A549 (cell line): ENCODE results near the gene IGF2BP1. TPM values are rescaled to one million over a fixed set of nuclear protein-coding genes. Genes with fewer than 3 reads are reported as not detected.

Experiments
- ATAC-seq, 2 experiments: fragments of 200-7000 bp in 1 of 2; fragments of >200 bp in 1 of 2; cut with Nextera tagmentation in 1 of 2; cut with Tn5 transposase in 1 of 2; 3 replicates each; pipeline versions ENCODE4 v1.8.0 to v1.9.1; 2018 to 2020; ENCODE audit warnings: mild to moderate bottlenecking in 1 of 2, moderate library complexity in 1 of 2
- CTCF ChIA-PET: fragments of 300-600 bp; sonication (Branson Sonifier 250); formaldehyde crosslinking; extraction: SDS; loops from one replicate; lab custom pipeline; 2021; ENCODE audit warnings: antibody characterized with exemption, inconsistent platforms; lab: Yijun Ruan, JAX
- POLR2A ChIA-PET: fragments of 350-600 bp; formaldehyde crosslinking; extraction: SDS; loops from one replicate; lab custom pipeline; 2021; ENCODE audit warnings: antibody characterized with exemption, inconsistent platforms; lab: Yijun Ruan, JAX
- DNase-seq, 2 experiments: peaks; one replicate each; pipeline versions ENCODE4 v3.0.0 to v3.0.0-alpha.2; 2011 to 2016; ENCODE audit warnings: low read depth in 1 of 2, low spot score in 1 of 2
- FAIRE-seq: peaks from 2 replicates; lab custom pipeline; 2011; peaks lifted over from hg19 to GRCh38; lab: Jason Lieb, UNC
- H3K27ac ChIP-seq, 2 experiments: fragments of >200 bp; sonication (Bioruptor Twin); formaldehyde crosslinking; 3 replicates each; pipeline ENCODE4 v1.5.1; 2016 to 2017
- H3K4me1 ChIP-seq: fragments of >200 bp; sonication (Bioruptor Twin); formaldehyde crosslinking; 3 replicates; pipeline ENCODE4 v1.6.1; 2016
- H3K4me2 ChIP-seq: fragments of >200 bp; sonication (Bioruptor Twin); formaldehyde crosslinking; 3 replicates; pipeline ENCODE4 v1.6.1; 2016
- H3K4me3 ChIP-seq: fragments of >200 bp; sonication (Bioruptor Twin); formaldehyde crosslinking; 3 replicates; pipeline ENCODE4 v1.5.1; 2016
- H3K9me3 ChIP-seq: fragments of >200 bp; sonication (Bioruptor Twin); formaldehyde crosslinking; 3 replicates; pipeline ENCODE4 v1.6.1; 2016
- BCL3 ChIP-seq: fragments of >200 bp; sonication (Bioruptor Twin); formaldehyde crosslinking; IDR thresholded peaks from 3 replicates; pipeline ENCODE4 v1.6.1; 2016
- CHD2 ChIP-seq: fragments of 150-350 bp; IDR thresholded peaks from 2 replicates; pipeline ENCODE4 v1.6.1; 2014; ENCODE audit warnings: low read length; ENCODE audit not compliant: partially characterized antibody
- CHD4 ChIP-seq: fragments of 200-600 bp; sonication (generic); IDR thresholded peaks from 2 replicates; pipeline ENCODE4 v1.6.1; 2016; ENCODE audit warnings: antibody characterized with exemption, mild to moderate bottlenecking, borderline replicate concordance
- CTCF ChIP-seq: fragments of >200 bp; sonication (Bioruptor Twin); formaldehyde crosslinking; IDR thresholded peaks from 3 replicates; pipeline ENCODE4 v1.5.1; 2016
- E2F6 ChIP-seq: IDR thresholded peaks from 2 replicates; pipeline ENCODE4 v1.6.1; 2012; ENCODE audit warnings: low read depth, borderline replicate concordance
- ELK1 ChIP-seq: fragments of 150-350 bp; IDR thresholded peaks from 2 replicates; pipeline ENCODE4 v1.6.1; 2014; ENCODE audit warnings: low read depth, mild to moderate bottlenecking, low read length
- FOSB ChIP-seq: fragments of 250-450 bp; sonication (Bioruptor Pico); IDR thresholded peaks from 2 replicates; pipeline ENCODE4 v1.5.0; 2020; ENCODE audit warnings: mild to moderate bottlenecking, moderate library complexity
- HOXB5 ChIP-seq: fragments of 250-450 bp; sonication (Bioruptor Pico); IDR thresholded peaks from 2 replicates; pipeline ENCODE4 v1.5.0; 2020; ENCODE audit warnings: mild to moderate bottlenecking, moderate library complexity
- JUN ChIP-seq, 2 experiments: fragments of >200 bp; sonication (Bioruptor Twin); formaldehyde crosslinking; IDR thresholded peaks; 2 replicates in 1 of 2; 3 replicates in 1 of 2; pipeline ENCODE4 v1.6.1; 2016 to 2017
- KDM5A ChIP-seq: fragments of 200-600 bp; sonication (generic); IDR thresholded peaks from 2 replicates; pipeline ENCODE4 v1.6.1; 2016; ENCODE audit warnings: antibody characterized with exemption, mild to moderate bottlenecking
- MAX ChIP-seq: IDR thresholded peaks from 2 replicates; pipeline ENCODE4 v1.6.1; 2012
- MAZ ChIP-seq: fragments of 150-350 bp; IDR thresholded peaks from 2 replicates; pipeline ENCODE4 v1.6.1; 2014; ENCODE audit warnings: antibody characterized with exemption, low read depth, low read length, borderline replicate concordance
- MYC ChIP-seq: IDR thresholded peaks from 2 replicates; pipeline ENCODE4 v1.6.1; 2012; ENCODE audit warnings: mild to moderate bottlenecking, inconsistent platforms, low read length, improper control_type of control experiment, borderline replicate concordance
- POLR2A ChIP-seq: IDR thresholded peaks from 2 replicates; pipeline ENCODE4 v1.6.1; 2012; ENCODE audit warnings: mild to moderate bottlenecking, low read length
- RNF2 ChIP-seq: fragments of 200-600 bp; sonication (generic); IDR thresholded peaks from 2 replicates; pipeline ENCODE4 v1.6.1; 2016; ENCODE audit warnings: low read depth, mild to moderate bottlenecking, antibody characterized with exemption, moderate library complexity, borderline replicate concordance
- ZNF302 ChIP-seq: fragments of 250-450 bp; sonication (Bioruptor Pico); IDR thresholded peaks from 2 replicates; pipeline ENCODE4 v1.9.0; 2021; ENCODE audit warnings: inconsistent platforms, mild to moderate bottlenecking, moderate library complexity
- ZSCAN20 ChIP-seq: fragments of 250-450 bp; sonication (Bioruptor Pico); IDR thresholded peaks from 2 replicates; pipeline ENCODE4 v1.8.0; 2022; ENCODE audit warnings: mild to moderate bottlenecking, moderate library complexity
- WGBS: methylation state at CpG from one replicate; pipeline ENCODE4 v1.1.6; 2017; ENCODE audit errors: missing lambda C conversion rate; 5-methylcytosine and 5-hydroxymethylcytosine counted together
- polyA plus RNA-seq, 4 experiments: library from polyadenylated mRNA; depleted of rRNA in 3 of 4; stranded (reverse); fragments of >200 nt; fragmentation: RNase III in 1 of 4; extraction: RNeasy Plus Mini Kit Qiagen cat#74134 plus additional on column Dnase treatment in 1 of 4; gene quantifications; 2 replicates in 3 of 4; 3 replicates in 1 of 4; pipeline ENCODE4 v1.2.3, GENCODE V29; 2011 to 2017

Gene IGF2BP1
- polyA plus RNA-seq, 2 of the 4 experiments (the other 2 are of a cell fraction): 26.2 to 40.3 TPM

GRCh38 chr17:49036270-49036626, 39.1 kb downstream of the IGF2BP1 start:
- no peak overlapping the region for H3K27ac ChIP-seq
- H3K4me1 ChIP-seq: peaks cover 15% of the 10 kb centered on the region
- ATAC-seq (no peak), FAIRE-seq (no peak), DNase-seq (no peak)
- WGBS: 91% methylated on average over 13 of the region's 13 CpGs
- CTCF ChIA-PET: interaction anchor here (0.6 to 25.5 kb wide), 52 partner anchors 9 to 368 kb away, joined by 3 to 639 read pairs (median 4); partner anchors contain the start of genes ATP5MC1, IGF2BP1, PHOSPHO1 and SNF8
- H3K4me2 ChIP-seq: no peak overlapping the region
- no peak overlapping the region for H3K4me3 ChIP-seq
- POLR2A ChIA-PET: interaction anchor here (0.6 to 1.1 kb wide), 5 partner anchors 29 to 312 kb away, joined by 3 to 5 read pairs (median 4); partner anchors contain the start of gene SNF8
- no peaks in the 10 kb centered on the region for H3K9me3 ChIP-seq
- peak; percentile 25; the same call in 1 of the 3 replicates for TF ChIP-seq CTCF
- TF ChIP-seq ZSCAN20 (CRISPR knock-in tag): no peak
- no peak for TF ChIP-seq MAZ
- TF ChIP-seq BCL3: no peak
- no peak for TF ChIP-seq POLR2A
- no peak for TF ChIP-seq RNF2
- no peak for TF ChIP-seq ELK1
- TF ChIP-seq MYC: 0 out of 2 replicates have a peak, but pooled peaks have one; percentile 14
- TF ChIP-seq CHD4: no peak
- TF ChIP-seq MAX: no peak
- TF ChIP-seq E2F6: no peak
- no peak for TF ChIP-seq HOXB5 (CRISPR knock-in tag)
- TF ChIP-seq KDM5A: no peak
- TF ChIP-seq FOSB: no peak
- TF ChIP-seq CHD2: no peak

GRCh38 chr17:49038138-49038537, 41.0 kb downstream of the IGF2BP1 start:
- Histone ChIP-seq H3K9me3 (no peaks in the 10 kb centered on the region), H3K4me2 (no peak overlapping the region)
- no peak for FAIRE-seq
- no peak for TF ChIP-seq CTCF
- TF ChIP-seq JUN (IDR thresholded peaks at IDR 0.05): no peak
- no peak for TF ChIP-seq CHD4
- TF ChIP-seq ZNF302 (CRISPR knock-in tag): no peak
- TF ChIP-seq, all 56 proteins: peak for 0
- Histone ChIP-seq H3K27ac (no peak overlapping the region), H3K4me1 (no peaks in the 10 kb centered on the region), H3K4me3 (no peak overlapping the region)
- 98% methylated on average over 7 of the region's 8 CpGs for WGBS
- CTCF ChIA-PET: interaction anchor here (0.9 to 25.5 kb wide), 3 partner anchors 31 to 84 kb away, joined by 4 to 639 read pairs (median 23); partner anchors contain the start of gene IGF2BP1
- ATAC-seq (no peak), DNase-seq (no peak)
- POLR2A ChIA-PET: no interaction called here
